GM23338 (cell line): ENCODE results near the gene CCDC169. TPM values are rescaled to one million over a fixed set of nuclear protein-coding genes. Genes with fewer than 3 reads are reported as not detected.

ENCODE experiments used
- ATAC-seq: fragments of 200-7000 bp; cut with Tn5 transposase; 3 replicates; pipeline ENCODE4 v1.9.1; 2020
- DNase-seq: peaks from one replicate; pipeline ENCODE4 v3.0.0-alpha.2; 2015; ENCODE audit warnings: low spot score
- H2AFZ ChIP-seq: fragments of 200-600 bp; sonication (generic); 2 replicates; pipeline ENCODE4 v1.8.0; 2016; ENCODE audit warnings: antibody characterized with exemption, mild to moderate bottlenecking, moderate library complexity
- H3F3A ChIP-seq: fragments of 200-600 bp; sonication (generic); replicated peaks from 2 replicates; pipeline ENCODE4 v1.8.0; 2017; ENCODE audit warnings: antibody characterized with exemption, mixed run types, low read depth
- H3K27ac ChIP-seq: fragments of 200-600 bp; sonication (generic); 2 replicates; pipeline ENCODE4 v1.6.1; 2016; ENCODE audit warnings: low read depth
- H3K27me3 ChIP-seq: fragments of 200-600 bp; sonication (generic); 2 replicates; pipeline ENCODE4 v1.8.0; 2016; ENCODE audit warnings: mild to moderate bottlenecking, mixed run types, moderate library complexity; ENCODE audit not compliant: insufficient read depth
- H3K36me3 ChIP-seq: fragments of 200-600 bp; sonication (generic); 2 replicates; pipeline ENCODE4 v1.8.0; 2016; ENCODE audit warnings: mild to moderate bottlenecking; ENCODE audit not compliant: insufficient read depth
- H3K4me1 ChIP-seq: fragments of 200-600 bp; sonication (generic); 2 replicates; pipeline ENCODE4 v1.8.0; 2016; ENCODE audit warnings: mild to moderate bottlenecking, moderate library complexity; ENCODE audit not compliant: insufficient read depth
- H3K4me2 ChIP-seq: fragments of 200-600 bp; sonication (generic); 2 replicates; pipeline ENCODE4 v1.7.1; 2017; ENCODE audit warnings: mixed run types
- H3K4me3 ChIP-seq: fragments of 200-600 bp; sonication (generic); 2 replicates; pipeline ENCODE4 v1.6.1; 2016; ENCODE audit warnings: mixed run types
- H3K79me2 ChIP-seq: fragments of 200-600 bp; sonication (generic); replicated peaks from 2 replicates; pipeline ENCODE4 v1.8.0; 2017; ENCODE audit warnings: mild to moderate bottlenecking; ENCODE audit not compliant: insufficient read depth
- H3K9me2 ChIP-seq: fragments of 200-600 bp; sonication (generic); 2 replicates; pipeline ENCODE4 v1.8.0; 2017; ENCODE audit not compliant: insufficient read depth
- H4K20me1 ChIP-seq: fragments of 200-600 bp; sonication (generic); replicated peaks from 2 replicates; pipeline ENCODE4 v1.8.0; 2017; ENCODE audit warnings: mild to moderate bottlenecking; ENCODE audit not compliant: insufficient read depth
- H3K27ac Mint-ChIP-seq: 2 replicates; pipeline ENCODE4 v1.8.0; 2020; ENCODE audit warnings: inconsistent platforms, mild to moderate bottlenecking, moderate library complexity, mixed read lengths
- H3K27me3 Mint-ChIP-seq: 3 replicates; pipeline ENCODE4 v1.8.0; 2022; ENCODE audit warnings: low read depth, mild to moderate bottlenecking, moderate library complexity, mixed read lengths, inconsistent platforms; ENCODE audit not compliant: insufficient read depth, poor library complexity
- H3K36me3 Mint-ChIP-seq: 3 replicates; pipeline ENCODE4 v1.8.0; 2021; ENCODE audit warnings: low read depth, mild to moderate bottlenecking, inconsistent platforms, moderate library complexity, mixed read lengths
- H3K4me1 Mint-ChIP-seq: 3 replicates; pipeline ENCODE4 v1.8.0; 2020; ENCODE audit warnings: mild to moderate bottlenecking, inconsistent platforms, mixed read lengths
- H3K4me3 Mint-ChIP-seq: 3 replicates; pipeline ENCODE4 v1.8.0; 2021; ENCODE audit warnings: moderate library complexity, mild to moderate bottlenecking, inconsistent platforms, mixed read lengths
- H3K9me3 Mint-ChIP-seq: 3 replicates; pipeline ENCODE4 v1.8.0; 2020; ENCODE audit warnings: moderate library complexity, mild to moderate bottlenecking, inconsistent platforms, mixed read lengths
- CREB1 ChIP-seq: fragments of 250-450 bp; sonication (Bioruptor Pico); IDR thresholded peaks from 2 replicates; pipeline ENCODE4 v1.5.0; 2020; ENCODE audit warnings: low read depth, mild to moderate bottlenecking, moderate library complexity
- EZH2phosphoT487 ChIP-seq: fragments of 200-600 bp; sonication (generic); IDR thresholded peaks from one replicate; pipeline ENCODE4 v1.8.1; 2018; ENCODE audit warnings: antibody characterized with exemption; ENCODE audit not compliant: unreplicated experiment
- NANOG ChIP-seq: IDR thresholded peaks from 2 replicates; pipeline ENCODE4 v1.6.1; 2016; ENCODE audit warnings: antibody characterized with exemption, borderline replicate concordance
- POLR2AphosphoS5 ChIP-seq: IDR thresholded peaks from 2 replicates; pipeline ENCODE4 v1.6.1; 2016; ENCODE audit warnings: antibody characterized with exemption, low read depth
- STAT1 ChIP-seq: IDR thresholded peaks from one replicate; pipeline ENCODE4 v1.6.1; 2016; ENCODE audit warnings: antibody characterized with exemption; ENCODE audit not compliant: unreplicated experiment
- ZNF114 ChIP-seq: fragments of 250-450 bp; sonication (Bioruptor Pico); IDR thresholded peaks from 2 replicates; pipeline ENCODE4 v1.5.0; 2020; ENCODE audit warnings: mild to moderate bottlenecking, moderate library complexity
- polyA plus RNA-seq: library from polyadenylated mRNA; unstranded; fragments of >200 nt; fragmentation: Nextera tagmentation; extraction: Ambion mirVana; gene quantifications from 2 replicates; pipeline ENCODE4 v1.2.1, GENCODE V29; 2016
- total RNA-seq: library from RNA; depleted of rRNA; stranded (reverse); fragments of >200 nt; shearing (Covaris generic); gene quantifications from 2 replicates; pipeline ENCODE4 v1.2.3, GENCODE V29; 2014
- TF ChIP-seq, protein P1 (sequence below): IDR thresholded peaks from 2 replicates; pipeline ENCODE4 v1.6.1; 2016; ENCODE audit warnings: antibody characterized with exemption
- TF ChIP-seq, protein P2 (sequence below): fragments of 250-450 bp; sonication (Bioruptor Pico); IDR thresholded peaks from 2 replicates; pipeline ENCODE4 v1.5.0; 2020; ENCODE audit warnings: mild to moderate bottlenecking, moderate library complexity
- TF ChIP-seq, protein P3 (sequence below), 2 experiments: fragments of 200-600 bp in 1 of 2; sonication (generic) in 1 of 2; conservative IDR thresholded peaks; 2 replicates each; pipeline versions ENCODE4 v1.5.1 to v1.6.1; 2016 to 2017; ENCODE audit warnings: antibody characterized with exemption in 2 of 2, low read depth in 2 of 2, mild to moderate bottlenecking in 2 of 2, moderate library complexity in 1 of 2
- TF ChIP-seq, protein P4 (sequence below): IDR thresholded peaks from one replicate; pipeline ENCODE4 v1.6.1; 2018; ENCODE audit warnings: antibody characterized with exemption; ENCODE audit not compliant: unreplicated experiment

The CCDC169 gene
- total and polyA plus RNA-seq, 2 experiments from 2014 or later = 48.5 to 61.2 TPM

DNA sequence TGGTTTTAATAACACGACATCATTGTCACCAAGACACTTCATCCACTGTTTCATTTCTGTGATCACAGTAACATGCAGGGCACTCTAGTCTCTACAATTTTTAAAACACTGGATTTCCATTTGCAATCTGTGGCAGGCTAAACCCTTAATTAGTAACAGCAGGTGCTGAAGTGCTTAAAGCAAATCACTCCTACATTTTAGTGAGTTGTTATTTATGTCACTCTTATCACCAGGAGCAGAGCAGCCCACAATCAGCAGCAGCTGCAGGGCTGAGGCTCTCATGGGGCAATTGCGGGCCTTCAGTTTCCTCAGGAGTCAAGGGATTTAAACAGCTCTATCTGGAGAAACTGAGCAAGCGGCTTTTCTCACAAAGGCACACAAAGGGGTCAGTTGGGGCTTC, 84.8 kb downstream of the CCDC169 start:
- no peaks in the 10 kb centered on the region for H4K20me1 ChIP-seq
- H3K4me3 ChIP-seq = no peak overlapping the region
- Mint-ChIP-seq H3K4me1 (peaks cover 16% of the 10 kb centered on the region), H3K27ac (no peak overlapping the region), H3K9me3 (peaks cover 10% of the 10 kb centered on the region; the same call in 2 of the 3 replicates), H3K4me3 (no peak overlapping the region), H3K27me3 (no peaks in the 10 kb centered on the region), H3K36me3 (peaks cover 10% of the 10 kb centered on the region; the same call in 2 of the 3 replicates)
- no peaks in the 10 kb centered on the region for H3K27me3 ChIP-seq
- H3K9me2 ChIP-seq = no peaks in the 10 kb centered on the region; the same call in 1 of the 2 replicates
- H3K36me3 ChIP-seq = no peaks in the 10 kb centered on the region
- no peaks in the 10 kb centered on the region; the same call in 1 of the 2 replicates for H3F3A ChIP-seq
- TF ChIP-seq, protein P1, sequence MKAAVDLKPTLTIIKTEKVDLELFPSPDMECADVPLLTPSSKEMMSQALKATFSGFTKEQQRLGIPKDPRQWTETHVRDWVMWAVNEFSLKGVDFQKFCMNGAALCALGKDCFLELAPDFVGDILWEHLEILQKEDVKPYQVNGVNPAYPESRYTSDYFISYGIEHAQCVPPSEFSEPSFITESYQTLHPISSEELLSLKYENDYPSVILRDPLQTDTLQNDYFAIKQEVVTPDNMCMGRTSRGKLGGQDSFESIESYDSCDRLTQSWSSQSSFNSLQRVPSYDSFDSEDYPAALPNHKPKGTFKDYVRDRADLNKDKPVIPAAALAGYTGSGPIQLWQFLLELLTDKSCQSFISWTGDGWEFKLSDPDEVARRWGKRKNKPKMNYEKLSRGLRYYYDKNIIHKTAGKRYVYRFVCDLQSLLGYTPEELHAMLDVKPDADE = no peak
- TF ChIP-seq, protein P2, sequence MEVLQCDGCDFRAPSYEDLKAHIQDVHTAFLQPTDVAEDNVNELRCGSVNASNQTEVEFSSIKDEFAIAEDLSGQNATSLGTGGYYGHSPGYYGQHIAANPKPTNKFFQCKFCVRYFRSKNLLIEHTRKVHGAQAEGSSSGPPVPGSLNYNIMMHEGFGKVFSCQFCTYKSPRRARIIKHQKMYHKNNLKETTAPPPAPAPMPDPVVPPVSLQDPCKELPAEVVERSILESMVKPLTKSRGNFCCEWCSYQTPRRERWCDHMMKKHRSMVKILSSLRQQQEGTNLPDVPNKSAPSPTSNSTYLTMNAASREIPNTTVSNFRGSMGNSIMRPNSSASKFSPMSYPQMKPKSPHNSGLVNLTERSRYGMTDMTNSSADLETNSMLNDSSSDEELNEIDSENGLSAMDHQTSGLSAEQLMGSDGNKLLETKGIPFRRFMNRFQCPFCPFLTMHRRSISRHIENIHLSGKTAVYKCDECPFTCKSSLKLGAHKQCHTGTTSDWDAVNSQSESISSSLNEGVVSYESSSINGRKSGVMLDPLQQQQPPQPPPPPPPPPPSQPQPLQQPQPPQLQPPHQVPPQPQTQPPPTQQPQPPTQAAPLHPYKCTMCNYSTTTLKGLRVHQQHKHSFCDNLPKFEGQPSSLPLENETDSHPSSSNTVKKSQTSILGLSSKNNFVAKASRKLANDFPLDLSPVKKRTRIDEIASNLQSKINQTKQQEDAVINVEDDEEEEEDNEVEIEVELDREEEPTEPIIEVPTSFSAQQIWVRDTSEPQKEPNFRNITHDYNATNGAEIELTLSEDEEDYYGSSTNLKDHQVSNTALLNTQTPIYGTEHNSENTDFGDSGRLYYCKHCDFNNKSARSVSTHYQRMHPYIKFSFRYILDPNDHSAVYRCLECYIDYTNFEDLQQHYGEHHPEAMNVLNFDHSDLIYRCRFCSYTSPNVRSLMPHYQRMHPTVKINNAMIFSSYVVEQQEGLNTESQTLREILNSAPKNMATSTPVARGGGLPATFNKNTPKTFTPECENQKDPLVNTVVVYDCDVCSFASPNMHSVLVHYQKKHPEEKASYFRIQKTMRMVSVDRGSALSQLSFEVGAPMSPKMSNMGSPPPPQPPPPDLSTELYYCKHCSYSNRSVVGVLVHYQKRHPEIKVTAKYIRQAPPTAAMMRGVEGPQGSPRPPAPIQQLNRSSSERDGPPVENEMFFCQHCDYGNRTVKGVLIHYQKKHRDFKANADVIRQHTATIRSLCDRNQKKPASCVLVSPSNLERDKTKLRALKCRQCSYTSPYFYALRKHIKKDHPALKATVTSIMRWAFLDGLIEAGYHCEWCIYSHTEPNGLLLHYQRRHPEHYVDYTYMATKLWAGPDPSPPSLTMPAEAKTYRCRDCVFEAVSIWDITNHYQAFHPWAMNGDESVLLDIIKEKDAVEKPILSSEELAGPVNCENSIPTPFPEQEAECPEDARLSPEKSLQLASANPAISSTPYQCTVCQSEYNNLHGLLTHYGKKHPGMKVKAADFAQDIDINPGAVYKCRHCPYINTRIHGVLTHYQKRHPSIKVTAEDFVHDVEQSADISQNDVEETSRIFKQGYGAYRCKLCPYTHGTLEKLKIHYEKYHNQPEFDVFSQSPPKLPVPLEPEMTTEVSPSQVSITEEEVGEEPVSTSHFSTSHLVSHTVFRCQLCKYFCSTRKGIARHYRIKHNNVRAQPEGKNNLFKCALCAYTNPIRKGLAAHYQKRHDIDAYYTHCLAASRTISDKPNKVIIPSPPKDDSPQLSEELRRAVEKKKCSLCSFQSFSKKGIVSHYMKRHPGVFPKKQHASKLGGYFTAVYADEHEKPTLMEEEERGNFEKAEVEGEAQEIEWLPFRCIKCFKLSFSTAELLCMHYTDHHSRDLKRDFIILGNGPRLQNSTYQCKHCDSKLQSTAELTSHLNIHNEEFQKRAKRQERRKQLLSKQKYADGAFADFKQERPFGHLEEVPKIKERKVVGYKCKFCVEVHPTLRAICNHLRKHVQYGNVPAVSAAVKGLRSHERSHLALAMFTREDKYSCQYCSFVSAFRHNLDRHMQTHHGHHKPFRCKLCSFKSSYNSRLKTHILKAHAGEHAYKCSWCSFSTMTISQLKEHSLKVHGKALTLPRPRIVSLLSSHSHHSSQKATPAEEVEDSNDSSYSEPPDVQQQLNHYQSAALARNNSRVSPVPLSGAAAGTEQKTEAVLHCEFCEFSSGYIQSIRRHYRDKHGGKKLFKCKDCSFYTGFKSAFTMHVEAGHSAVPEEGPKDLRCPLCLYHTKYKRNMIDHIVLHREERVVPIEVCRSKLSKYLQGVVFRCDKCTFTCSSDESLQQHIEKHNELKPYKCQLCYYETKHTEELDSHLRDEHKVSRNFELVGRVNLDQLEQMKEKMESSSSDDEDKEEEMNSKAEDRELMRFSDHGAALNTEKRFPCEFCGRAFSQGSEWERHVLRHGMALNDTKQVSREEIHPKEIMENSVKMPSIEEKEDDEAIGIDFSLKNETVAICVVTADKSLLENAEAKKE (CRISPR knock-in tag) = no peak
- TF ChIP-seq POLR2AphosphoS5 (no peak), NANOG (no peak), EZH2phosphoT487 (no peak), ZNF114 (CRISPR knock-in tag) (no peak), CREB1 (CRISPR knock-in tag) (no peak), STAT1 (no peak)
- TF ChIP-seq, protein P3, sequence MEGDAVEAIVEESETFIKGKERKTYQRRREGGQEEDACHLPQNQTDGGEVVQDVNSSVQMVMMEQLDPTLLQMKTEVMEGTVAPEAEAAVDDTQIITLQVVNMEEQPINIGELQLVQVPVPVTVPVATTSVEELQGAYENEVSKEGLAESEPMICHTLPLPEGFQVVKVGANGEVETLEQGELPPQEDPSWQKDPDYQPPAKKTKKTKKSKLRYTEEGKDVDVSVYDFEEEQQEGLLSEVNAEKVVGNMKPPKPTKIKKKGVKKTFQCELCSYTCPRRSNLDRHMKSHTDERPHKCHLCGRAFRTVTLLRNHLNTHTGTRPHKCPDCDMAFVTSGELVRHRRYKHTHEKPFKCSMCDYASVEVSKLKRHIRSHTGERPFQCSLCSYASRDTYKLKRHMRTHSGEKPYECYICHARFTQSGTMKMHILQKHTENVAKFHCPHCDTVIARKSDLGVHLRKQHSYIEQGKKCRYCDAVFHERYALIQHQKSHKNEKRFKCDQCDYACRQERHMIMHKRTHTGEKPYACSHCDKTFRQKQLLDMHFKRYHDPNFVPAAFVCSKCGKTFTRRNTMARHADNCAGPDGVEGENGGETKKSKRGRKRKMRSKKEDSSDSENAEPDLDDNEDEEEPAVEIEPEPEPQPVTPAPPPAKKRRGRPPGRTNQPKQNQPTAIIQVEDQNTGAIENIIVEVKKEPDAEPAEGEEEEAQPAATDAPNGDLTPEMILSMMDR (conservative IDR thresholded peaks at IDR 0.05; ENCODE audit: low read depth in 2 of 2) = no peak
- TF ChIP-seq, protein P4, sequence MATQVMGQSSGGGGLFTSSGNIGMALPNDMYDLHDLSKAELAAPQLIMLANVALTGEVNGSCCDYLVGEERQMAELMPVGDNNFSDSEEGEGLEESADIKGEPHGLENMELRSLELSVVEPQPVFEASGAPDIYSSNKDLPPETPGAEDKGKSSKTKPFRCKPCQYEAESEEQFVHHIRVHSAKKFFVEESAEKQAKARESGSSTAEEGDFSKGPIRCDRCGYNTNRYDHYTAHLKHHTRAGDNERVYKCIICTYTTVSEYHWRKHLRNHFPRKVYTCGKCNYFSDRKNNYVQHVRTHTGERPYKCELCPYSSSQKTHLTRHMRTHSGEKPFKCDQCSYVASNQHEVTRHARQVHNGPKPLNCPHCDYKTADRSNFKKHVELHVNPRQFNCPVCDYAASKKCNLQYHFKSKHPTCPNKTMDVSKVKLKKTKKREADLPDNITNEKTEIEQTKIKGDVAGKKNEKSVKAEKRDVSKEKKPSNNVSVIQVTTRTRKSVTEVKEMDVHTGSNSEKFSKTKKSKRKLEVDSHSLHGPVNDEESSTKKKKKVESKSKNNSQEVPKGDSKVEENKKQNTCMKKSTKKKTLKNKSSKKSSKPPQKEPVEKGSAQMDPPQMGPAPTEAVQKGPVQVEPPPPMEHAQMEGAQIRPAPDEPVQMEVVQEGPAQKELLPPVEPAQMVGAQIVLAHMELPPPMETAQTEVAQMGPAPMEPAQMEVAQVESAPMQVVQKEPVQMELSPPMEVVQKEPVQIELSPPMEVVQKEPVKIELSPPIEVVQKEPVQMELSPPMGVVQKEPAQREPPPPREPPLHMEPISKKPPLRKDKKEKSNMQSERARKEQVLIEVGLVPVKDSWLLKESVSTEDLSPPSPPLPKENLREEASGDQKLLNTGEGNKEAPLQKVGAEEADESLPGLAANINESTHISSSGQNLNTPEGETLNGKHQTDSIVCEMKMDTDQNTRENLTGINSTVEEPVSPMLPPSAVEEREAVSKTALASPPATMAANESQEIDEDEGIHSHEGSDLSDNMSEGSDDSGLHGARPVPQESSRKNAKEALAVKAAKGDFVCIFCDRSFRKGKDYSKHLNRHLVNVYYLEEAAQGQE = no peak
- DNase-seq = no peak
- no peak overlapping the region for H3K27ac ChIP-seq
- no peaks in the 10 kb centered on the region for H3K79me2 ChIP-seq
- peaks cover 13% of the 10 kb centered on the region; the same call in 1 of the 2 replicates for H3K4me1 ChIP-seq
- no peak overlapping the region for H2AFZ ChIP-seq
- H3K4me2 ChIP-seq = no peak overlapping the region
- no peak for ATAC-seq
